ENCODE data around the gene MORN1.
A peak's percentile ranks its signal among the peaks of the same experiment; 100 is the strongest.

MORN1 gene

DNA sequence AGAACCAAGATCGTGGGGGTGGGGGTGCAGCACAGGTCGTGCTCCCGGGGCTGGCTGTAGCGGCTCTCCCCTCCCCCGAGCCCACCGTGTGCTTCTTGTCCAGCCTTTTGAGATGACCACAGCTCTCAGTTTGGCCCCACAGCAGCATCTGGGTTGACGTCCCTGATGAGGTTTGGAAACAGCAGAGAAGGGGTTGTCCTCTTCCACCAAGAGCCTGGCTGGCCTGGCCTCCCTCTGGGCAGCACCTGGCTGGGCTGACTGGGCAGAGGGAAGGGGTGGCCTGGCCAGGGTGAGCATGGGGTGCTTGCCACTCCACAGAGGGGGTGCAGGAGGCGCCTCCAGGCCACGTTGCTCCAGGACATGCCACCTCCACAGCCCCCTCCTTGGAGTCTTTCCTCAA lies 101.7 kb downstream of the MORN1 start:
- DNase-seq (ENCODE audit: low spot score): no peak

DNA sequence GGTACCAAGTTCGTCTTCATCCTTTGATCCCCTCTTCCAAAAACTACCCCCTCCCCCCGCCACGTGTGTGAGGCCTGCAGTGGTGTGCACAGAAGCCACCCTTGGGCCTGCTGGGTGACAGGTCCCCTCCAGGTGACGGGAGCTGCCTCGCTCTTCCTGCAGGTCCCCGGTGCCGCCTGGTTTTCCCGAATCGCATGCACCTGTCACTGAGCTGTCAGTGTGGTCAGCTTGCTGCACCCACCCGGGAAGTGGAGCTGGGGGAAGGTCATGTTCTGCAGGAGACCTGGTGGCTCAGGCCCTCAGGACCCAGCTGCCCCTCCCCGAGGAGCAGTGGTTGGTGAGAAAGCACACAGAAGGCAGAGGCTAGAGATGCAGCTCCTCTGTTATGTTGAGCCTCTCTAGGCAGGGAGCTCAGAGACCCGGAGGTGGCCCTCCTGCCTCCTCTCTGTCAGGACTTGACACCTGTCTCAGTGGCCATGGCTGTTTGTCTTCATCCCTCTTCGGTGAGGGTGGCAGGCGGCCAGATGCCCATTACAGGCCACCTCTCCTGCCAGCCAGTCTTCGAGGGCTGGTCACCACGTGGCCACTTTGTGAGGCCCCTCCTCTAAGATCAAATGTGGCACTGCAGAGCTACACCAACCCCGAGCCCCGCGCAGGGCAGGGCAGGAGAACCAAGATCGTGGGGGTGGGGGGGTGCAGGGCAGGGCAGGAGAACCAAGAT lies 102.4 kb downstream of the MORN1 start:
- no peak for DNase-seq (ENCODE audit: low spot score)

- DNase-seq (ENCODE audit: low spot score): no peak
These were observed 103.0 kb downstream of the MORN1 start for GRCh38 chr1:2288311-2288710.

GRCh38 chr1:2287649-2288048 lies 103.7 kb downstream of the MORN1 start:
- DNase-seq (ENCODE audit: low spot score): no peak

- no peak for DNase-seq (ENCODE audit: low spot score)
These were observed 104.4 kb downstream of the MORN1 start for GRCh38 chr1:2286923-2287322.

DNA sequence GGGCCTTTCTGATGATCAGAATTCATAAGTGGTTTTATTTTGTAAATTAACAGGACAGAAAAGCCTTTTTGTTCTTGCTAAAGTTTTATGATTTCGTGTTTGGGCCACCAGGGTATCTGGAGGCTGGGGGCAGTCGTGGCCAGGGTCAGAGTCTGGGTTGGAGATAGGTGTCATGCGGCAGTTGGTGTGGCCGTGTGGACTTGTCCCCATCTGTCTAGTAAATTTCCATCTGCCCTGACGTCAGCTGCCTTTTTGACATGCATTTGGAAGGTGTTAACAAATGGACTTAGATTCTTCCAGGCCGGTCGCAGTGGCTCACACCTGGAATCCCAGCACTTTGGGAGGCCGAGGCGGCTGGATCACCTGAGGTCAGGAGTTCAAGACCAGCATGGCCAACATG lies 106.4 kb downstream of the MORN1 start:
- no peak for DNase-seq (ENCODE audit: low spot score)

GRCh38 chr1:2283991-2284895 lies 107.1 kb downstream of the MORN1 start:
- DNase-seq (ENCODE audit: low spot score): no peak

- DNase-seq (ENCODE audit: low spot score): no peak
These were observed 107.9 kb downstream of the MORN1 start for GRCh38 chr1:2283371-2283990.

DNA sequence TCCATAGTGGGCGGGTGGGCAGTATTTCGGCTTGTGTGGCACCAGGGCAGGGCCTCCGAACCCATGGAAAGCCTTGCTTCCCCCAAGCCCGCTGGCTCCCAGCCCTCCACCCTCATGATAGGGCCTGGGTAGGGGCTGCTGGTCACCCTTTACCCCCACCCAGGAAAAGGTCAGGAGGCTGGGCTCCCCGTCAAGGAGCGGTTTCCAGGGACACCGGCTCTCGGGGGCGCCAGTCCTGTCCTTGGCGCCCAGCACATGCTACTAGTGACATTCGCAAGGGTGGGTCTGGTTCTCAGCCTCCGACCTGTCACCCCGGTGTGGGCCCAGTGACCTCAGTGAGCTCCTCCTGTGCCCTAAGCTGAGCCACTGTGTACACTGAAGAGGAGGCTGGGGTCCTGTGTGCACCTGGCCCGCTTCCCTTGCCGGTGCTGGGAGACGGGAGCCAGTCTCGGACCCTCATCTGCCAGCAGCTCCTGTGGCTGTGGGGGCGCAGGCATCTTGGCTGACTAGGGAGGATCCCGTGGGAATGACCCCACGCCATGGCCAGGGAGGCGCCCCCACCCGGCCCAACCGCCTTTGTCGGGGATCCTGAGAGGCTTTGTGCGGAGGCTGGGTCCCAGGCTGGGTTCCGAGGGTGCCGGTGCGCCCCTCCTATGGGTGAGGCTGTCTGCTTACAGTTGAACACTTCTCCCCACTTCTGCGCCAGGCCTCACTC lies 108.6 kb downstream of the MORN1 start:
- DNase-seq (ENCODE audit: low spot score): no peak

GRCh38 chr1:2279817-2280216 lies 111.5 kb downstream of the MORN1 start:
- no peak for DNase-seq (ENCODE audit: low spot score)

GRCh38 chr1:2279210-2279639 lies 112.1 kb downstream of the MORN1 start:
- peak; percentile 87 for DNase-seq (ENCODE audit: low spot score)

DNA sequence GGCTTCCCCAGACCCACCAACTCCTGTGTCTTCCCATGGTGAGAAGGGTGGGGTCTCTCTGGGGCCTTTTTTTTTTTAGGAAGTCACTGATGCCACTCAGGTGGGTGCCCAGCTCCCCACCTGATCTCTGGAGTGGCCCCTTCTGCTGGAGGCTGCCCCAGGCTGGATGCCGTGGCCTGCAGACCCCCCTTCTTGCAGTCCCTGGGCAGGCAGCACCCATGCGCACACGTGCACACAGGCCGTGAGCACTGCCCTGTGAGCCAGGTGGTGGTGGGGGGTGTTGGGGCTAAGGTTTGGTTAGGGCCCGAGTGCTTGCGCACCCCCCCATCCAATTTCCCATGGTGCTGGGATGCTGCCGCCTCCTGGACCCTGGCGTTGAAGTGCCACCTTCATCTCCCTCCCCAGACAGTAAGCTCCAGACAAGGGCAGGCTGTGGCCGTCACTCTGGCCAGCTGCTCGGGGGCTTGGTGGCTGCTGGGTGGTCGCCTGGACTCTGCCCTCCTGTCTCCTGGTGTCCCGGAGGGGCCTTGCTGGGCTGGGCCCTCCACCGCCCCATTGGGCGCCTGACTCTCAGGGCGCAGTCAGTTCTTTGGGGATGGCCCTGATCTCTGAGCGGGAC lies 112.7 kb downstream of the MORN1 start:
- no peak for DNase-seq (ENCODE audit: low spot score)

DNA sequence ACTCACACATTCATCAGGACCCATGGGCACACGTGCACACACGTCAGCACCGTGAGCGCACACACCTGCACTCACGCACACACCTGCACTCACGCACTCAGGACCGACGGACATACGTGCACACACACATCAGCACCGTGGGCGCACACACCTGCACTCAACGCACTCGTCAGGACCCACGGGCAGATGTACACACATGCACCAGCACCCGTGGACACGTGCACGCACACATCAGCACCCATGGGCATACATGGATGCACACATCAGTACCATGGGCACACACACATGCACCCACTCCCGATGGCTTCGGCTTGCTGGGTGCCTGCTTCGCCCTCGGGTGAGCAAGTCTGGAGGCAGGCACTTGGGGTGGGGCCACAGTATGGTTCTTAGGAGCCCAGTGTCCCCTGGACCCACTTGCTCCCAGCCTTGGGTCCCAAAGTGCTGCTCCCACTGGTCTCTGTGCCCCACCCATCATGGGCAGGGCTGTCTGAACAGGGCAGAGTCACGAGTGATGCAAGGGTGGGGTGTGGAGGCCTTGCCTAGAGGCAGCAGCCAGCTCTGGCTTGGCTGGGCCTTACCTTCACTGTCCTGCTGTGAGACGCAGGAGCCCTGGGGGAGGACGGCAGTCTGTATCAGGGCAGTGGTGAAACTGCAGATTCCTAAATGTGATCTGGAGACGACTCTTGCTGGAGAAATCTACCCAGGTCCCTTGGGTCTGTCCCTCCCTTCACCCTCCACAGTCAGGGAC lies 113.4 kb downstream of the MORN1 start:
- DNase-seq (ENCODE audit: low spot score): no peak

GRCh38 chr1:2276803-2277580 lies 114.4 kb downstream of the MORN1 start:
- no peak for DNase-seq (ENCODE audit: low spot score)

DNA sequence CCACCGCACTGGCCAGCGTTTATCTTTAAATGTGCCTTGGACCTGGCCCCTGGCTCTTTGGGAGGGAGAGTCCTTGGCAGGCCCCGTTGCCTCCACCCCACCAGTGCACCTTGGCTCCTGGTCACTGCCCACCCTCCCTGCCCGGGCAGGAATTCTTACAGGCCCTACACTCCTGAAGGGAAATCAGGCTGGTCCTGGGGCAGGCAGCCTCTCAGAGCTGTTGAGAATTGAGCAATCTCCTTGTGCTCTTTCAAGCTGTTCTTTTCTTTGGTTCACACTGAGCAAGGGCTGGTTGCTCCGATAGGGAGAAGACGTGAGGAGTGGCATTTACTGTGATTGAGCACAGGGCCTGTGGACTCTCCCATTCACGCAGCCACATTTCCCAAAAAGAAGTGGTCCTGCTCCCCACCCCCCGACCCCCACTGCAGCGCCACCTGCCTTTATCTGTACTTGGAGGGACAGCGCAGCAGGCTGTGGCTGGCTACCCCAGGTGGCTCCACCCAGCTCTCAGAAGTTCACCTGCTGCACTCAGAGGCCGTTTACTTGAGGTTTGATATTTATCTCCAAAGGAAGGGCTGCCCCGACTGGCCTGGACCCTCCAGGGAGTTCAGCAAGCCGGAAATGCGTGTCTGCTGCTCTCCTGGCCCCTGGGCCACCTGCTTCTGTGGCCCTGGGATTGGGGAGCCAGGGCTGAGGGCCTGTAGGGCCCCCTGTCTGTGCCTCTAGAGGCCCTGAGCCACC lies 115.4 kb downstream of the MORN1 start:
- no peak for DNase-seq (ENCODE audit: low spot score)

DNA sequence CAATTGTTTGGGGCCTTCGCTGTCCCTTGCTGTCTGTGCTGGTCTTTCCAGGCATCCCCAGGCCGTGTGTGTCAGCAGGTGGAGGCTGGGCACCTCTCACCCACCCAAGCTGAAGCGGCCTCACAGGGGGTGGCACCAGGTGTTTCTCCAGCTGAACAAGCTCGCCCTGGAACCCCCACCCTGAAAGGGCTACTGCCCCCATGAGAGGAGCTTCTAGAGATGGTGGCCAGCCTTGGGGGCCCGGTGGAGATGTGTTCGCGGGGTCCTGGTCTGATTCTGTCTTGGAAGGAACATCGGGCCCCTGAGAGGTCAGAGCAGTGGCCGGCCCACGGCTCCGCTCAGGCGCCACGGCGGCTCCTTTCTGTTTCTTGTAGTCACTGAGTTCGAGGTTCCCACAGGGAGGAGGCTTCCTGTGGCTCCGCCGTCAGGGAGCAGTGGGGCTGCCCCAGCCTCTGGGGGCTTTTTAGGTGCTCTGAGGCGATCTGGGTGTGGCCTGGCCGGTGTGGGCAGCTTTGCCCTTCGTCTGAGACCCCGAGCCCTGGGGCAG lies 116.4 kb downstream of the MORN1 start:
- DNase-seq (ENCODE audit: low spot score): no peak

DNA sequence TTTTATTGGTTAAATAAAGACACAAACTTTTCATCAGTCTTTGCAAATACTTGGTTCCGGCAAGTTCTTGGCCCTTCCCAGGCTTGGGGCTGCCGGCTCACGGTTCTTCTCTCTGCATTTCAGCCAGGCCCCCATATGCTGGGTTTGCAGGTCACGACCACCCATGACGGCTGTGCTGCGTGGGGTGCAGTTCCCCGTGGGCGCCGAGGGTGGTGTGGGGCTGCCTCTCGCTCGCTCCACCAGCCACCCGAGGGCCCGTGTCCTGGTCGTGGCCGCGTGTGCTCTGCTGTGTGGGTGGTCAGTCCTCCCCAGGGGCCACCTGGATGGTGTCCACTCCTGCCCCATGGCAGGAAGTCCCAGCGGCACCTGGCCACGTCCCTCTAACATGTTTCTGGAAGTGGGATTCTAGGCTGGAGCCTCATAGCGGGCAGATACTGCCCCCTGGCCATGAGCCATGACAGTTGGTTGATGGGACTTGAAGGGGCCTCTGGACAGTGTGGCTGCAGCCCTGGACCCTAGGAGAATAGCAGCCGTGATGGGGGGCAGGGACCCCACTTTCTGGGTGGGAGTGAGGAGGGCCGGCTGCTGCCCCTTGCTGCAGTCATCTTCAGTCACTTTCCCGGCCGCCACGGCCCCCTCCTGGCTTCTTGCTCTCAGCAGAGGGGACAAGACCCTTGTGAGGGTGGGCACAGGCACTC lies 117.0 kb downstream of the MORN1 start:
- no peak for DNase-seq (ENCODE audit: low spot score)

DNA sequence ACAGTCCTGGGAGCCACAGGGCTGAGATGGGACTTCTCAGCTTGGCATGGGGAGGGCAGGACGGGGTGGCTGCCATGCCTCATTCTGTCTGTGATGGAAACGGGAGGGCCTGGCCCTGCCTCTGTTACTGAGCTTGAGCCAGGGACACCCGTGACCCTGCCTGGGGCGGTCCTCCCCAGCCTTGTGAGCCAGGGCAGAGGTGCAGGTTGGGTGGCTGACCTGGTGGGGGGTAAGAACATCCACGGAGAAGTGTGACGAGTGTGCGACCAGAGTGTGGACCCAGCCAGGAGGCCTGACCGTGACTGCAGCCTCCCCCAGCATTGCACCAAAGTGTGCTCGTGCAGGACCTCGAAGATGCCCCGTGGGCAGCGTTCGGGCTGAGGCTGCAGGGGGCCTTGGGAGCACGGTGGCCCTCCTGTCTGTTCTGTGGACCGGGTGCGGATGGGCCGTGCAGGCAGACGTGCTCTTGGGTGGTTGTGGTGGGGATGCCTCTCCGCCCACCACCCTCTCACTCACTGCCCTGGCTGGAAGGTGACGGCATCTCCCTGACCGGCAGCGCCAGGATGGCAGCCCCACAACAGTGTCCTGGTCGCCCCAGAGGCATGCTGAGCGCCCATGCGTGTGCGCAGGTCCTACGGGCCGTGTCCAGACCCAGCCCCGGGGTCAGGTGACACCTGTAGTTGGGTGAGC lies 117.8 kb downstream of the MORN1 start:
- DNase-seq (ENCODE audit: low spot score): no peak

Data from iPS-NIHi11 (cell line).